ENCODE data around the gene UBE2G2.

UBE2G2 gene

GRCh38 chr21:44730951-44731579, 70.6 kb downstream of the UBE2G2 start:
- TF ChIP-seq MAX (IDR thresholded peaks at IDR 0.05) (no peak), TCF12 (IDR thresholded peaks at IDR 0.05; ENCODE audit: low read depth) (no peak), CEBPB (IDR thresholded peaks at IDR 0.05) (no peak), EGR1 (IDR thresholded peaks at IDR 0.05) (no peak), RAD21 (IDR thresholded peaks at IDR 0.05; ENCODE audit: low read depth) (no peak), YY1 (IDR thresholded peaks at IDR 0.05; ENCODE audit: low read depth) (no peak), EP300 (IDR thresholded peaks at IDR 0.05; ENCODE audit: borderline replicate concordance) (no peak), USF1 (IDR thresholded peaks at IDR 0.05) (no peak), CREB1 (IDR thresholded peaks at IDR 0.05; ENCODE audit: low read depth) (no peak), TEAD4 (IDR thresholded peaks at IDR 0.05) (no peak), FOXM1 (IDR thresholded peaks at IDR 0.05; ENCODE audit: borderline replicate concordance, low read depth) (no peak), NFIC (IDR thresholded peaks at IDR 0.05) (no peak), ZBTB7A (IDR thresholded peaks at IDR 0.05; ENCODE audit: low read depth) (no peak), TAF1 (IDR thresholded peaks at IDR 0.05; ENCODE audit: low read depth) (no peak)
- TF ChIP-seq, protein P1, sequence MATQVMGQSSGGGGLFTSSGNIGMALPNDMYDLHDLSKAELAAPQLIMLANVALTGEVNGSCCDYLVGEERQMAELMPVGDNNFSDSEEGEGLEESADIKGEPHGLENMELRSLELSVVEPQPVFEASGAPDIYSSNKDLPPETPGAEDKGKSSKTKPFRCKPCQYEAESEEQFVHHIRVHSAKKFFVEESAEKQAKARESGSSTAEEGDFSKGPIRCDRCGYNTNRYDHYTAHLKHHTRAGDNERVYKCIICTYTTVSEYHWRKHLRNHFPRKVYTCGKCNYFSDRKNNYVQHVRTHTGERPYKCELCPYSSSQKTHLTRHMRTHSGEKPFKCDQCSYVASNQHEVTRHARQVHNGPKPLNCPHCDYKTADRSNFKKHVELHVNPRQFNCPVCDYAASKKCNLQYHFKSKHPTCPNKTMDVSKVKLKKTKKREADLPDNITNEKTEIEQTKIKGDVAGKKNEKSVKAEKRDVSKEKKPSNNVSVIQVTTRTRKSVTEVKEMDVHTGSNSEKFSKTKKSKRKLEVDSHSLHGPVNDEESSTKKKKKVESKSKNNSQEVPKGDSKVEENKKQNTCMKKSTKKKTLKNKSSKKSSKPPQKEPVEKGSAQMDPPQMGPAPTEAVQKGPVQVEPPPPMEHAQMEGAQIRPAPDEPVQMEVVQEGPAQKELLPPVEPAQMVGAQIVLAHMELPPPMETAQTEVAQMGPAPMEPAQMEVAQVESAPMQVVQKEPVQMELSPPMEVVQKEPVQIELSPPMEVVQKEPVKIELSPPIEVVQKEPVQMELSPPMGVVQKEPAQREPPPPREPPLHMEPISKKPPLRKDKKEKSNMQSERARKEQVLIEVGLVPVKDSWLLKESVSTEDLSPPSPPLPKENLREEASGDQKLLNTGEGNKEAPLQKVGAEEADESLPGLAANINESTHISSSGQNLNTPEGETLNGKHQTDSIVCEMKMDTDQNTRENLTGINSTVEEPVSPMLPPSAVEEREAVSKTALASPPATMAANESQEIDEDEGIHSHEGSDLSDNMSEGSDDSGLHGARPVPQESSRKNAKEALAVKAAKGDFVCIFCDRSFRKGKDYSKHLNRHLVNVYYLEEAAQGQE (IDR thresholded peaks at IDR 0.05; ENCODE audit: low read depth): no peak

DNA sequence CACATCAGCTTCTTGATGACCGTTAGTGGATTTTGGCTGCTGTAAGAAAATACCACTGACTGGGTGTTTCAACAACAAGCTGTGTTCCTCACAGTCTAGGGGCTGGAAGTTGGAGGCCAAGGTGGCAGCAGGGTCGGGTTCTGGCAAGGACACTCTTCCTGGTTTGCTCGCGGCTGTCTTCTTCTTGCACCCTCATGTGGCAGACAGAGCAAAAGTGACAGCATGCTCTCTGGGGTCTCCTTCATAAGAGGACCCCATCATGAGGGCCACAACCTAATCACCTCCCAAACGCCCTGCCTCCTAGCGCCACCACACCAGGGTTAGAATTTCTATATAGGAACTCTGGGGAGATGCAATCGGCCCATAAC, 71.6 kb downstream of the UBE2G2 start:
- TF ChIP-seq, protein P1 (IDR thresholded peaks at IDR 0.05; ENCODE audit: low read depth): no peak
- TF ChIP-seq EGR1 (IDR thresholded peaks at IDR 0.05): no peak
- no peak for TF ChIP-seq TCF12 (IDR thresholded peaks at IDR 0.05; ENCODE audit: low read depth)
- no peak for TF ChIP-seq MAX (IDR thresholded peaks at IDR 0.05)
- TF ChIP-seq TEAD4 (IDR thresholded peaks at IDR 0.05): no peak
- no peak for TF ChIP-seq CEBPB (IDR thresholded peaks at IDR 0.05)
- TF ChIP-seq CREB1 (IDR thresholded peaks at IDR 0.05; ENCODE audit: low read depth): no peak
- no peak for TF ChIP-seq USF1 (IDR thresholded peaks at IDR 0.05)
- TF ChIP-seq RAD21 (IDR thresholded peaks at IDR 0.05; ENCODE audit: low read depth): no peak
- TF ChIP-seq EP300 (IDR thresholded peaks at IDR 0.05; ENCODE audit: borderline replicate concordance): no peak
- TF ChIP-seq NFIC (IDR thresholded peaks at IDR 0.05): no peak
- TF ChIP-seq YY1 (IDR thresholded peaks at IDR 0.05; ENCODE audit: low read depth): no peak
- TF ChIP-seq TAF1 (IDR thresholded peaks at IDR 0.05; ENCODE audit: low read depth): no peak

DNA sequence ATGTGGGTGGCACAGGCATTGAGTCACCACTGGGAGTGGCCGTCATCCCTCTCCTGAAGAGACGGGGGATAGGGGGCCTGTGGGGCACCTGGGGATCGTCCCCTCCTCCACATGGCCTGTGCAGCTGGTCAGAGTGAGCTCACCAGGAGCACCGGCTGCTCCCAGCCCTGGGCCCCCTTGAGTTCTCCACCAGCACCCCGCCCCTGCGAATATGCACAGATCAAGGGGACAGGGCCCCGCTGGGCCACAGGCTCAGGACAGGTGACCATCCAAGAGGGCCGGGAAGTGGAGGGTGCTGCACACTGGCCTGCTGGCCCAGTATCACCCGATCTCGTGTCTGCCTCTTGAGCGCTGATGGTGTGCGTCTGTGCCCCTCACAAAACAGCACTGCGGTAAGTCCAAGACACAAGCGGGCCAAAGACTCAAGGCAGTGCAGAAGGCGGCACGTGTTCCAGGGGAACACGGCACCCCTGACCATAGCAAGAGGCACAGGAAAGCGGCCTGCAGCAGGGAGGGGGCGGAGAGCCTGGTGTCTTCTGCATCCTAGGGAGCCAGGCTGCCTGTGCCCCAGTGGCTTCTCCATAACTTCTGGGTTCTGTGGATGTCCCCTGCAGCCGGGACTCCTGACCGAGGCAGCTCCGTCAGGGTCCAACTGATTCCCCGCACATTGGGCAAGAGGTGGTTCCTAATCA, 72.1 kb downstream of the UBE2G2 start:
- TF ChIP-seq CEBPB (IDR thresholded peaks at IDR 0.05): no peak
- no peak for TF ChIP-seq NFIC (IDR thresholded peaks at IDR 0.05)
- no peak for TF ChIP-seq TAF1 (IDR thresholded peaks at IDR 0.05; ENCODE audit: low read depth)
- TF ChIP-seq EP300 (IDR thresholded peaks at IDR 0.05; ENCODE audit: borderline replicate concordance): no peak

- TF ChIP-seq USF1 (IDR thresholded peaks at IDR 0.05) (no peak), TAF1 (IDR thresholded peaks at IDR 0.05; ENCODE audit: low read depth) (no peak)
These were observed 72.9 kb downstream of the UBE2G2 start for GRCh38 chr21:44728716-44729115.

DNA sequence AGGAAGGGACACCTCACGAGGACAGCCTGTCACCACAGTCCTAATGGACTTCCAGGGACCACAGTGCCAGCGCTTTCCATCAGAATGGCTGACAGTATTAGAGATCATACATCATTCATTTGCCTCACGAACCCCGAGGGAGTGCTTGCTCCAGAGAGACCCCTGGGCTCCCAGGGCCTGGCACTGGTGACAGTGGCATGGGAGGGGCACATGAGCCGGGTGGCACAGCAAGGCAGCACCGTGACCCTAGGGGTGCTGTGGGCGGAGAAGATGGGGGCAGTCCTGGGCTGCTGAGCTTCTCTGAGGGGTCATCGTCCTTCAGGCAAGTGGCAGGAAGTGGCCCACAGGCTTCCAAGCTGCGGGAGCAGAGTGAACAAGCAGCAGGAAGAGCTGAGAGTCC, 73.9 kb downstream of the UBE2G2 start:
- no peak for TF ChIP-seq MAX (IDR thresholded peaks at IDR 0.05)
- TF ChIP-seq RAD21 (IDR thresholded peaks at IDR 0.05; ENCODE audit: low read depth): no peak
- no peak for TF ChIP-seq YY1 (IDR thresholded peaks at IDR 0.05; ENCODE audit: low read depth)
- no peak for TF ChIP-seq CREB1 (IDR thresholded peaks at IDR 0.05; ENCODE audit: low read depth)
- no peak for TF ChIP-seq FOXM1 (IDR thresholded peaks at IDR 0.05; ENCODE audit: borderline replicate concordance, low read depth)
- no peak for TF ChIP-seq NFIC (IDR thresholded peaks at IDR 0.05)
- no peak for TF ChIP-seq EGR1 (IDR thresholded peaks at IDR 0.05)

All from Ishikawa (cell line).